ENCODE results near the gene ATP10A.

The ATP10A gene

DNA sequence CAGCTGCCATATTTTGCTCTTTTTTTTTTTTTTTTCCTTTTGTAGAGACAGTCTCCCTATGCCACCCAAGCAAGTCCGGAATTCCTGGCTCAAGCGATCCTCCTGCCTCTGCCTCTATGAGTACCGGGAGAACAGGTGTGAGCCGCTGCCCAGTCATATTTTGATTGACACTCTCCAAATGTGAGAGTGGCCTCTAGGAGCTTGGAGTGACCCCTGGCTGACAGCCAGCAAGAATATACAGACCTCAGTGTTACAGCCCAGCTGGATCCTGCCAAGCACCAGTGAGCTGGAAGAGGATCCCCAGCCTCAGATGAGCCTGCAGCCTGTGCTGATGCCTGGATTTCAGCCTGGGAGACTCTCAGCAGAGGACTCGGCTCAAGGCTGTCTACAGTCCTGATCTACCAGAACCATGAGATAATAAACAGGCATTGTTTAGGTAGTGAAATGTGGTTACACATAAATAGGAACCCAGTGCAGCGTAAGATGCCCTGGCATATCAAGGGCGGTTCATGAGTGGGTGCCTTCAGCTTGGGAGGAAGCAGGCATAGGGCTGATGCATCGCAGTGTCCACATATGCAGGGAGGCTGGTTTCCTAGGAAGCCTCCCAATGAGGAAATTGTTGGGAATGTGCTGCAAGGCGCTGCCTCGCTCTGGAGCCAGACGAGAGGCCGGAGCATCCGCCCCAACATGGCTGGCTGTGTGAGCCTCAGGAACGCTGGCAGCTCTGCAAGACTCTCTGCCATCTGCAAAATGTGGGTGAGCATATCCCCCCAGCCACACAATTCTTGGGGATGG is 38.9 kb upstream of the ATP10A start:
- no peak overlapping the region for H3K4me3 ChIP-seq (ENCODE audit: low read depth, low read length)
- no peak for TF ChIP-seq CTCF (IDR thresholded peaks at IDR 0.05; ENCODE audit: low read depth, low read length)

DNA sequence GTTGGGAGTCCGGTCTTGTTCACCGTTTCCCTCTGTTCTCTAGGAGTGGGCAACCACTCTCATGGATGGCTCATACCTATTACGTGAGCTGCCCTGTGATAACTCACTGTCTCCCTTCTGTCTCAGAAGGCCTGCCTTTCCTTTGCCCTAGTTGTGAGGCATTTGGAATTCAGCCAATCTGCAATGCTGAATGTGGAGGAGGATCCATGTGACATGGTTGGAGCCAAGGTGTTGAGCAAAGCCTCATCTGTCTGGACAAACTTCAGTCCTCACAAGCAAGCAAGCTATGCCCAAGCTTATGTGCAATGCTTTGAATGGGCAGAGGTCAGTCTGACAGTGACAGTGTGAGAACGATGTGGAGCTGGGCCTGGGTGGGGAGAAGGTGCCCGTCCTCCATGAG is 37.8 kb upstream of the ATP10A start:
- TF ChIP-seq CTCF (IDR thresholded peaks at IDR 0.05; ENCODE audit: low read depth, low read length) = no peak
- H3K4me3 ChIP-seq (ENCODE audit: low read depth, low read length) = no peak overlapping the region

- no peak for TF ChIP-seq CTCF (IDR thresholded peaks at IDR 0.05; ENCODE audit: low read depth, low read length)
- H3K4me3 ChIP-seq (ENCODE audit: low read depth, low read length) = no peak overlapping the region
These were observed 37.3 kb upstream of the ATP10A start for GRCh38 chr15:25900431-25900830.

GRCh38 chr15:25899870-25900269 is 36.7 kb upstream of the ATP10A start:
- no peak overlapping the region for H3K4me3 ChIP-seq (ENCODE audit: low read depth, low read length)
- TF ChIP-seq CTCF (IDR thresholded peaks at IDR 0.05; ENCODE audit: low read depth, low read length) = no peak

DNA sequence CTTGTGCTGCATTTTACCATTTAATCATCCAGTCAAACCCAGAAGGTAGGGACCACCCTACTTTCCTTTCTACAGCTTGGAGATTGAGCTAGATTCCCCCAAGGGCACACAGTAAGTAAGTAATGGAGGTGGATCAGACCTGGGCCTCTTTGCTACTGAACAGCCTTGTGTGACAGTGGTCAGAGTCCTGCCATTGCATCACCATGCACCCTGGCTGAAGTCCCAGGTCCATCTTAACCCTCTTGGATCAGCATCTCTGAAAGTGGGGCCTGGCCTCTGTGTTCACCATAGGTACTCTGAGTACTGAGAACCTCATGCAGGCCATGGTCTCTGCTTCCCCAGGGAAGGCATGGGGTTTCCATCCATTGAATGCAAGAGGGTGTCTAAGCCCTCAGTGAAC is 34.5 kb upstream of the ATP10A start:
- H3K4me3 ChIP-seq (ENCODE audit: low read depth, low read length) = no peak overlapping the region
- no peak for TF ChIP-seq CTCF (IDR thresholded peaks at IDR 0.05; ENCODE audit: low read depth, low read length)

DNA sequence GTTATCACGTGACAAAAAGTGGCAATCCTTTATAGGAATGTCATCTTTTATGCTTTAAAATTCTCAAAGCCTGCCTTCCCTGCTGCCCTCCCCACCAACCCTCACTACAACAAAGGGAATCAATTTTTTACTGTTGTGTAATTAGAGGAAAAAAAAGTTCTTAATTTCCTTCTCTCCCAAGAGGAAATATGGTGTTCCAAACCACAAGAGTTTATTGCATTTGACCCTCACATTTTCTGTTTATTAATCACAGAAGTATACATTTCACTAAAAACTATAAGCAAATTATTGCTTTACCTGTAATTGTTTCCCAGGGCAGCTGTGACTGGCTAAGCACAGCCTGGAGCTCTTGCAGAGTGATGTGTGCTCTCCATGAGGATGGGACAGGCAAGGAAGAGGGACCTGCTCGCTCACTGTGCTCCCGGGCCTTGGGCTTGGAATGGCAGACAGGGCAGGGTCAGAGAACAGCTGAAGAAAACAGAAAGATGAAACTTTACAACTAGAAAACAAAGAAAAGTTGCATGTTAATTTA is 31.3 kb upstream of the ATP10A start:
- no peak for TF ChIP-seq CTCF (IDR thresholded peaks at IDR 0.05; ENCODE audit: low read depth, low read length)
- H3K4me3 ChIP-seq (ENCODE audit: low read depth, low read length) = no peak overlapping the region

GRCh38 chr15:25893596-25893995 is 30.5 kb upstream of the ATP10A start:
- no peak for TF ChIP-seq CTCF (IDR thresholded peaks at IDR 0.05; ENCODE audit: low read depth, low read length)

More at GRCh38 chr15:25893596-25893995, 30.5 kb upstream of the ATP10A start:
- no peak overlapping the region for H3K4me3 ChIP-seq (ENCODE audit: low read depth, low read length)
